GM18868 (cell line): ENCODE results near the gene MEIS3.
"Not testable (repeated sequence)": the region's sequence is repeated elsewhere in the genome, so short reads cannot be mapped to it uniquely, and the experiment has no call there.

Experiments
- ATAC-seq: cut with Tn5 transposase; IDR thresholded peaks from one replicate; pipeline ENCODE4 v1.9.1; 2021; ENCODE audit warnings: mild to moderate bottlenecking, moderate library complexity; ENCODE audit not compliant: unreplicated experiment

Gene MEIS3

GRCh38 chr19:47365455-47365854, 53.9 kb downstream of the MEIS3 start:
- ATAC-seq, result not testable (repeated sequence)

- ATAC-seq, result no peak
Measured at GRCh38 chr19:47363758-47364531, 55.4 kb downstream of the MEIS3 start.

DNA sequence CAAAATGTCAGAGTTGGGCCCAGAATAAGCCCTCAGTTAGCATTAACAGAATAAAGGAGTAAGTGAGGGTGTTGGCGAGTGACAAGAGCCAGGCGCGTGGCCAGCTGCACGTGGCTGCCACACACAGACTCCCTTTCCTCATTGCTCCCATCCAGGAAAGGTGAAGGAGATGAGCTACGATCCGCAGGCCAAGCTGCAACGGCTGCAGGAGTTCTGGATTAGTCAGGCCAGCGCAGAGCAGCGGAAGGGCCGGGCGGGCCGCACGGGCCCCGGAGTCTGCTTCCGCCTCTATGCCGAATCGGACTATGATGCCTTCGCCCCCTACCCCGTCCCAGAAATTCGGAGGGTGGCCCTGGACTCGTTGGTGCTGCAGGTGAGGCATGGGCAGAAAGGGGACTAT, 57.0 kb downstream of the MEIS3 start:
- no peak for ATAC-seq

DNA sequence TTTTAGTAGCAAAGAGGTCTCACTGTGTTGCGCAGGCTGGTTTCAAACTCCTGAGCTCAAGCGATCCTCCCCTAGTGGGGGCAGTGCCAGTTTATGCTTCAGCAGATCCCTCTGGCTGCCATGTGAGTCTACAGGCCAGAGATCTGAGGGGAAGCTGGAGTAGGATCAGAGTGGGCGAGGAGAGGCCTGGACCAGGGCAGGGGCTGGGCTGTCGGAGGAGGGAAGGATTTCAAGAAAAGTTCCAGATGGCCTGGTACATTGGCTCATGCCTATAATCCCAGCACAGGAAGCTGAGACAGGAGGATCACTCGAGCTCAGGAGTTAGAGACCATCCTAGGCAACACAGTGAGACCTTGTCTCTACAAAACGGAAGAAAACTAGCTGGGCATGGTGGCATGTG, 60.4 kb downstream of the MEIS3 start:
- no peak for ATAC-seq

GRCh38 chr19:47357788-47358680, 61.3 kb downstream of the MEIS3 start:
- ATAC-seq, result no peak

DNA sequence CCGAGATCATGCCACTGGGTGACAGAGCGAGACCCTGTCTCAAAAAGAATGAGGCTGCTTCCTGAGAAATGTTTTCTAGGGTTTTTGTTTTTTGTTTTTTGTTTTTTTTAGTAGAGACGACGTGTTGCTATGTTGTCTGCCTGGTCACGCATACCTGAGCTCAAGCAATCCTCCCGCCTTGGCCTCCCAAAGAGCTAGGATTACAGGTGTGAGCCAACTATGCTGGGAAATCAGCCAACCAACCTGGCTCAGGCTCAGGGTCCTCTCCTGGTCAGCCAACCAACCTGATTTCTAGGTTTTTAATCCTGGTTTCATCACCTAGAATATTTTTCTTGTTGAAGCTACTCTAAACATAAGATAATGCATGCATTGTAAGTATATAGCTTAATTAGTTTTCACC, 62.4 kb downstream of the MEIS3 start:
- no peak for ATAC-seq

GRCh38 chr19:47353307-47353712, 66.0 kb downstream of the MEIS3 start:
- ATAC-seq, result no peak
